GM10847 (cell line): ENCODE results near the gene RNFT2.
A peak's percentile ranks its signal among the peaks of the same experiment; 100 is the strongest.

Experiments
- POLR2A ChIP-seq: IDR thresholded peaks from 2 replicates; pipeline ENCODE4 v1.6.1; 2011; ENCODE audit not compliant: insufficient read length; ENCODE audit errors: extremely low read depth

Gene RNFT2

GRCh38 chr12:116737774-116738657, at the start of gene RNFT2, which contains the start of gene SPRING1:
Gene RNFT2, plus strand, starts transcription at chr12:116738315. Its CDS starts 2,183 bp downstream, at chr12:116740498.
Gene SPRING1, minus strand, starts transcription at chr12:116738069. Its CDS starts 169 bp downstream, at chr12:116737900.
- TF ChIP-seq POLR2A, result peak; percentile 90

- TF ChIP-seq POLR2A, result no peak
Observed at GRCh38 chr12:116689521-116689920, 48.6 kb upstream of the RNFT2 start.

- TF ChIP-seq POLR2A, result no peak
Observed at GRCh38 chr12:116689979-116690744, 48.0 kb upstream of the RNFT2 start.

GRCh38 chr12:116691205-116691604, 46.9 kb upstream of the RNFT2 start:
- no peak for TF ChIP-seq POLR2A

GRCh38 chr12:116691636-116692035, 46.5 kb upstream of the RNFT2 start:
- no peak for TF ChIP-seq POLR2A

GRCh38 chr12:116692605-116693004, 45.5 kb upstream of the RNFT2 start:
- TF ChIP-seq POLR2A, result no peak

- no peak for TF ChIP-seq POLR2A
Observed at GRCh38 chr12:116693286-116694227, 44.6 kb upstream of the RNFT2 start.

- no peak for TF ChIP-seq POLR2A
Observed at GRCh38 chr12:116694653-116695463, 43.3 kb upstream of the RNFT2 start.

- TF ChIP-seq POLR2A, result no peak
Observed at GRCh38 chr12:116695464-116695725, 42.7 kb upstream of the RNFT2 start.

GRCh38 chr12:116697305-116697704, 40.8 kb upstream of the RNFT2 start:
- no peak for TF ChIP-seq POLR2A

- no peak for TF ChIP-seq POLR2A
Observed at GRCh38 chr12:116697716-116698115, 40.4 kb upstream of the RNFT2 start.

GRCh38 chr12:116698116-116698515, 40.0 kb upstream of the RNFT2 start:
- TF ChIP-seq POLR2A, result no peak

- TF ChIP-seq POLR2A, result no peak
Observed at GRCh38 chr12:116698554-116699075, 39.5 kb upstream of the RNFT2 start.

GRCh38 chr12:116700066-116700465, 38.0 kb upstream of the RNFT2 start:
- no peak for TF ChIP-seq POLR2A
